ENCODE results near the gene TEP1. TPM values are rescaled to one million over a fixed set of nuclear protein-coding genes. Genes with fewer than 3 reads are reported as not detected.

The TEP1 gene
- total and polyA plus RNA-seq, 2 of the 8 experiments (the other 6 are each of a cell fraction or from before 2014, with no cell fraction given): 6.9 to 10.7 TPM

- TF ChIP-seq TBP (IDR thresholded peaks at IDR 0.05; ENCODE audit: low read depth, low read length) (no peak), NRF1 (IDR thresholded peaks at IDR 0.05; ENCODE audit: low read depth, low read length) (no peak), TAF1 (IDR thresholded peaks at IDR 0.05; ENCODE audit: low read depth, low read length) (no peak), CREB1 (IDR thresholded peaks at IDR 0.05) (no peak), CTCF (IDR thresholded peaks at IDR 0.05; ENCODE audit: control extremely low read depth in 1 of 3, insufficient read depth in 1 of 3, low read depth in 1 of 3, low read length in 3 of 3) (no peak), CHD7 (IDR thresholded peaks at IDR 0.05; ENCODE audit: insufficient replicate concordance, low read length) (no peak)
These were observed 14.7 kb upstream of the TEP1 start (continued) for GRCh38 chr14:20428010-20428365.
